Activated CD4-positive, alpha-beta memory T cell treated with anti-CD3 and anti-CD28 coated beads for 36 hours (primary cell): ENCODE results near the gene SCARB1. TPM values are rescaled to one million over a fixed set of nuclear protein-coding genes. Genes with fewer than 3 reads are reported as not detected.

Experiments used
- CTCF ChIA-PET: fragments of 350-600 bp; sonication (Branson Sonifier 250); formaldehyde crosslinking; loops from one replicate; lab custom pipeline; 2021; ENCODE audit warnings: antibody characterized with exemption, inconsistent platforms; lab: Charles Lee
- POLR2A ChIA-PET: fragments of 350-600 bp; sonication (Branson Sonifier 250); formaldehyde crosslinking; loops from one replicate; lab custom pipeline; 2021; ENCODE audit warnings: antibody characterized with exemption; lab: Charles Lee
- DNase-seq: peaks from one replicate; pipeline ENCODE4 v3.0.0-alpha.2; 2020
- H3K27ac Mint-ChIP-seq: one replicate; pipeline ENCODE4 v1.8.0; 2021; ENCODE audit warnings: mixed read lengths
- H3K27me3 Mint-ChIP-seq: one replicate; pipeline ENCODE4 v1.8.0; 2021; ENCODE audit warnings: mixed read lengths
- H3K36me3 Mint-ChIP-seq: one replicate; pipeline ENCODE4 v1.8.0; 2021; ENCODE audit warnings: mixed read lengths
- H3K4me1 Mint-ChIP-seq: one replicate; pipeline ENCODE4 v1.8.0; 2021; ENCODE audit warnings: low read depth, mixed read lengths
- H3K4me3 Mint-ChIP-seq: one replicate; pipeline ENCODE4 v1.8.0; 2021; ENCODE audit warnings: mild to moderate bottlenecking, mixed read lengths
- H3K9me3 Mint-ChIP-seq: one replicate; pipeline ENCODE4 v1.8.0; 2021; ENCODE audit warnings: mixed read lengths
- intact Hi-C: fragments of 100-400 bp; cut with micrococcal nuclease; formaldehyde crosslinking; loops from one replicate; pipeline ENCODE4 v1.15.1; 2023
- total RNA-seq, 2 experiments: library from RNA; stranded (reverse); gene quantifications; one replicate each; pipeline ENCODE4 v1.2.3, GENCODE V29; 2021

Gene SCARB1
- total RNA-seq, 2 experiments from 2014 or later: 11.4 to 12.8 TPM

GRCh38 chr12:124769881-124770512, 93.7 kb downstream of the SCARB1 start:
- Mint-ChIP-seq H3K9me3 (peaks cover 8% of the 10 kb centered on the region), H3K36me3 (no peaks in the 10 kb centered on the region), H3K27me3 (peaks cover 23% of the 10 kb centered on the region), H3K27ac (no peak overlapping the region), H3K4me1 (peaks cover 32% of the 10 kb centered on the region), H3K4me3 (no peak overlapping the region)
- CTCF ChIA-PET: interaction anchor here (0.8 to 3.3 kb wide), 4 partner anchors 17 to 734 kb away, joined by 3 to 27 read pairs (median 3); no protein-coding TSS in a partner anchor
- no peak for DNase-seq
- POLR2A ChIA-PET: no interaction called here
- intact Hi-C loops: loop anchor here (5.0 to 10.0 kb wide), 6 partner anchors 223 to 2005 kb away; partner anchors contain the start of gene ATP6V0A2

- Mint-ChIP-seq H3K27ac (no peak overlapping the region), H3K27me3 (peaks cover 23% of the 10 kb centered on the region), H3K9me3 (peaks cover 15% of the 10 kb centered on the region), H3K4me1 (peaks cover 25% of the 10 kb centered on the region), H3K36me3 (peaks cover 8% of the 10 kb centered on the region), H3K4me3 (no peak overlapping the region)
- ChIA-PET POLR2A (no interaction called here), CTCF (interaction anchor here (0.6 to 1.0 kb wide), 3 partner anchors 97 to 733 kb away, joined by 3 to 5 read pairs (median 3); no protein-coding TSS in a partner anchor)
- DNase-seq: no peak
- intact Hi-C loops: loop anchor here (10.0 kb wide), 1 partner anchor 604 kb away; no protein-coding TSS in a partner anchor
Measured at GRCh38 chr12:124769163-124769530, 94.5 kb downstream of the SCARB1 start.

GRCh38 chr12:124768452-124769162, 95.1 kb downstream of the SCARB1 start:
- Mint-ChIP-seq H3K4me1 (peaks cover 19% of the 10 kb centered on the region), H3K4me3 (no peak overlapping the region), H3K27ac (no peak overlapping the region), H3K36me3 (peaks cover 8% of the 10 kb centered on the region), H3K27me3 (peaks cover 21% of the 10 kb centered on the region), H3K9me3 (peaks cover 18% of the 10 kb centered on the region)
- intact Hi-C loops: loop anchor here (10.0 kb wide), 1 partner anchor 604 kb away; no protein-coding TSS in a partner anchor
- DNase-seq: no peak
- ChIA-PET POLR2A (no interaction called here), CTCF (interaction anchor here (1.0 to 4.8 kb wide), 6 partner anchors 20 to 732 kb away, joined by 3 to 44 read pairs (median 4); no protein-coding TSS in a partner anchor)

- peaks cover 15% of the 10 kb centered on the region for H3K27me3 Mint-ChIP-seq
- peaks cover 27% of the 10 kb centered on the region for H3K9me3 Mint-ChIP-seq
- no peak overlapping the region for H3K4me3 Mint-ChIP-seq
- POLR2A ChIA-PET: no interaction called here
- no peak overlapping the region for H3K27ac Mint-ChIP-seq
- peak; percentile 88 for DNase-seq
- H3K36me3 Mint-ChIP-seq: peaks cover 8% of the 10 kb centered on the region
- CTCF ChIA-PET: interaction anchor here (0.6 to 4.8 kb wide), 13 partner anchors 19 to 731 kb away, joined by 3 to 44 read pairs (median 4); no protein-coding TSS in a partner anchor
- intact Hi-C loops: loop anchor here (1.0 to 10.0 kb wide), 4 partner anchors 199 to 731 kb away; no protein-coding TSS in a partner anchor
- peaks cover 18% of the 10 kb centered on the region for H3K4me1 Mint-ChIP-seq
Measured at GRCh38 chr12:124767066-124767821, 96.4 kb downstream of the SCARB1 start.

- peaks cover 8% of the 10 kb centered on the region for H3K36me3 Mint-ChIP-seq
- ChIA-PET CTCF (interaction anchor here (0.6 to 4.8 kb wide), 12 partner anchors 26 to 730 kb away, joined by 3 to 44 read pairs (median 4); no protein-coding TSS in a partner anchor), POLR2A (no interaction called here)
- H3K27me3 Mint-ChIP-seq: peaks cover 12% of the 10 kb centered on the region
- no peak overlapping the region for H3K4me3 Mint-ChIP-seq
- H3K4me1 Mint-ChIP-seq: peaks cover 20% of the 10 kb centered on the region
- DNase-seq: no peak
- H3K27ac Mint-ChIP-seq: no peak overlapping the region
- H3K9me3 Mint-ChIP-seq: peaks cover 27% of the 10 kb centered on the region
- intact Hi-C loops: loop anchor here (1.0 to 10.0 kb wide), 4 partner anchors 198 to 730 kb away; no protein-coding TSS in a partner anchor
Measured at GRCh38 chr12:124766727-124767065, 97.0 kb downstream of the SCARB1 start.

GRCh38 chr12:124765581-124766489, 97.8 kb downstream of the SCARB1 start:
- CTCF ChIA-PET: interaction anchor here (0.6 to 4.8 kb wide), 16 partner anchors 10 to 730 kb away, joined by 3 to 44 read pairs (median 4); no protein-coding TSS in a partner anchor
- POLR2A ChIA-PET: no interaction called here
- DNase-seq: no peak
- intact Hi-C loops: loop anchor here (10.0 kb wide), 1 partner anchor 601 kb away; no protein-coding TSS in a partner anchor
- H3K4me3 Mint-ChIP-seq: no peak overlapping the region
- H3K36me3 Mint-ChIP-seq: peaks cover 8% of the 10 kb centered on the region
- H3K27me3 Mint-ChIP-seq: peaks cover 8% of the 10 kb centered on the region
- H3K27ac Mint-ChIP-seq: no peak overlapping the region
- peaks cover 27% of the 10 kb centered on the region for H3K4me1 Mint-ChIP-seq
- H3K9me3 Mint-ChIP-seq: peaks cover 27% of the 10 kb centered on the region

GRCh38 chr12:124764870-124765580, 98.6 kb downstream of the SCARB1 start:
- ChIA-PET POLR2A (no interaction called here), CTCF (interaction anchor here (0.6 to 4.8 kb wide), 17 partner anchors 9 to 729 kb away, joined by 3 to 44 read pairs (median 4); no protein-coding TSS in a partner anchor)
- Mint-ChIP-seq H3K4me3 (no peak overlapping the region), H3K4me1 (peaks cover 28% of the 10 kb centered on the region), H3K9me3 (peaks cover 27% of the 10 kb centered on the region), H3K27me3 (peaks cover 11% of the 10 kb centered on the region), H3K36me3 (peaks cover 8% of the 10 kb centered on the region), H3K27ac (no peak overlapping the region)
- intact Hi-C loops: loop anchor here (10.0 kb wide), 1 partner anchor 600 kb away; no protein-coding TSS in a partner anchor
- DNase-seq: no peak

GRCh38 chr12:124764451-124764850, 99.2 kb downstream of the SCARB1 start:
- CTCF ChIA-PET: interaction anchor here (0.6 to 4.8 kb wide), 17 partner anchors 8 to 728 kb away, joined by 3 to 44 read pairs (median 4); no protein-coding TSS in a partner anchor
- peak; percentile 55 for DNase-seq
- H3K9me3 Mint-ChIP-seq: peaks cover 27% of the 10 kb centered on the region
- peaks cover 8% of the 10 kb centered on the region for H3K36me3 Mint-ChIP-seq
- H3K27me3 Mint-ChIP-seq: peaks cover 13% of the 10 kb centered on the region
- POLR2A ChIA-PET: no interaction called here
- H3K4me1 Mint-ChIP-seq: peaks cover 28% of the 10 kb centered on the region
- no peak overlapping the region for H3K27ac Mint-ChIP-seq
- intact Hi-C loops: loop anchor here (10.0 kb wide), 1 partner anchor 600 kb away; no protein-coding TSS in a partner anchor
- H3K4me3 Mint-ChIP-seq: no peak overlapping the region

- Mint-ChIP-seq H3K9me3 (peaks cover 27% of the 10 kb centered on the region), H3K4me3 (no peak overlapping the region), H3K4me1 (peaks cover 28% of the 10 kb centered on the region), H3K36me3 (peaks cover 8% of the 10 kb centered on the region), H3K27me3 (peaks cover 16% of the 10 kb centered on the region), H3K27ac (no peak overlapping the region)
- CTCF ChIA-PET: interaction anchor here (0.6 to 4.8 kb wide), 7 partner anchors 10 to 849 kb away, joined by 3 to 44 read pairs (median 4); no protein-coding TSS in a partner anchor
- intact Hi-C loops: loop anchor here (10.0 kb wide), 1 partner anchor 599 kb away; no protein-coding TSS in a partner anchor
- POLR2A ChIA-PET: no interaction called here
- no peak for DNase-seq
Measured at GRCh38 chr12:124763594-124763979, 100.1 kb downstream of the SCARB1 start.
